Retina (tissue), 1 donor: ENCODE results near the gene ZNF641.
"Not testable (repeated sequence)": the region's sequence is repeated elsewhere in the genome, so short reads cannot be mapped to it uniquely, and the experiment has no call there.

Experiments used
- DNase-seq: peaks from one replicate; pipeline ENCODE4 v3.0.0-alpha.2; 2016

The ZNF641 gene

DNA sequence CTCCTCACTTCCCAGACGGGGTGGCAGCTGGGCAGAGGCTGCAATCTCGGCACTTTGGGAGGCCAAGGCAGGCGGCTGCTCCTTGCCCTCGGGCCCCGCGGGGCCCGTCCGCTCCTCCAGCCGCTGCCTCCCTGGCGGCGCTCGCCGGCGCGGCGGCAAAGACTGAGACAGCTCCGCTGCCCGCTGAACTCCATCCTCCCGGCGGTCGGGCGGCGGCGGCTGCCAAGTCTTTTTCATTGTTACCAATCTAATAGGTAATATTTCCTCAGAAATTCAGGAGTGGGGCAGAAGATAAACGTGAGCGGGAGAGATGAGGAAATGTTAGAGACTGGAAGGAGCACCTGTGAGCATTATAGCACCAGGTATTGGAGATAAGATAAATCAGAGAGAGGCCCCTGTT lies 17.0 kb downstream of the ZNF641 start:
- not testable (repeated sequence) for DNase-seq

DNA sequence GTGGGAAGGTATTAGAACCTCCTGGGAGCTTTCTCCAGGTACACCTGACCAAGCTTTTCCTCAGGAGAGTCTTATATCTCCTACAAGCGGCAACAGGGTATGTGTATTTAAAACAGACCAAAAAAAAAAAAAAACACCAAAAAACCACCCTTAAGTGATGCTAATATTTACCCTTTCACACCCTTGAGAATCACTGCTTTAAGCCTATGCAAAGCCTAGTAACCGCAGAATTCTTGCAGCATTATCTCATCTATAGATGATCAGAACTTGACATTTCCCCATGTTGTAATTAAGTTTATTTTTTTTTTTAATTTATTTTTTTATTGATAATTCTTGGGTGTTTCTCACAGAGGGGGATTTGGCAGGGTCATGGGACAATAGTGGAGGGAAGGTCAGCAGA lies 19.3 kb downstream of the ZNF641 start:
- no peak for DNase-seq

DNA sequence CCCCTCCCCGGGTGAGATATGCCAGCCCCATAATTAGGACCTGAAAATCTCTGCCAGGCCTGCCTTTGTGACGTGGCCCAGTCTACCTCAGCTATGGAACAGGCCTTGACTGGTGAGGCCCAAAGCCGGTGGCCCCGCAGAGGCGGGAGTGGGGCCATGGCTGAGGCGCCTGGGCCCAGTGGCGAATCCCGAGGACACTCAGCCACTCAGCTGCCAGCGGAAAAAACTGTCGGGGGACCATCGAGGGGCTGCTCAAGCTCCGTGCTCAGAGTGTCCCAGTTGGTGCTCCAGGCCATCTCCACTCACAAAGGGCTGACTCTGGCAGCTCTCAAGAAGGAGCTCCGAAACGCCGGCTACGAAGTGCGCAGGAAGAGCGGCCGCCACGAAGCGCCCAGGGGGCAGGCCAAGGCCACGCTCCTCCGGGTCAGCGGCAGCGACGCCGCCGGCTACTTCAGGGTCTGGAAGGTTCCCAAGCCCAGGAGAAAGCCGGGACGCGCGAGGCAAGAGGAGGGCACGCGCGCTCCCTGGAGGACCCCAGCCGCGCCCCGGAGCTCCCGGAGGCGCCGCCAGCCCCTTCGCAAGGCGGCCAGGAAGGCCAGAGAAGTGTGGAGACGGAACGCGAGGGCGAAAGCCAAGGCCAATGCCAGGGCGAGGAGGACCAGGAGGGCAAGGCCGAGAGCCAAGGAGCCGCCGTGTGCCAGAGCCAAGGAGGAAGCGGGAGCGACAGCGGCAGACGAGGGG lies 21.4 kb downstream of the ZNF641 start:
- no peak for DNase-seq

DNA sequence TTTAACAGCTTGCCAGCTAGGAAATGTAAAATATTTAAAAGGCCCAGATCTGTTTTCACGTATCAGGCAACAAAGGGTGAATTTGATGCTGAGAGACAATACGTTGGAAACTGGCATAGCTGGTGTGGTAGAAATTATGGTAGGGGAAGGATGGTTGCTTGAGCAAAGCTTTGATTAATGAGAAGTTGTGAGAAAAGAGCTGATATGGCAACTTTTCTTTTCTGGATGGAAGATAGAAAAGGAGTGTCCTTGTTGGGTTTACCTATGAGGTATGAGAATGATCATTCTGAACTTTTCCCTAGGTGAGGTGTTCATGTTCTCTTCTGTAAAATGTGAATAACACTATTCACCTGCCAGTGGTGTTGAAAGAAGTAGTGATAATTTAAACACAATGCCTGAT lies 34.2 kb downstream of the ZNF641 start:
- no peak for DNase-seq

DNA sequence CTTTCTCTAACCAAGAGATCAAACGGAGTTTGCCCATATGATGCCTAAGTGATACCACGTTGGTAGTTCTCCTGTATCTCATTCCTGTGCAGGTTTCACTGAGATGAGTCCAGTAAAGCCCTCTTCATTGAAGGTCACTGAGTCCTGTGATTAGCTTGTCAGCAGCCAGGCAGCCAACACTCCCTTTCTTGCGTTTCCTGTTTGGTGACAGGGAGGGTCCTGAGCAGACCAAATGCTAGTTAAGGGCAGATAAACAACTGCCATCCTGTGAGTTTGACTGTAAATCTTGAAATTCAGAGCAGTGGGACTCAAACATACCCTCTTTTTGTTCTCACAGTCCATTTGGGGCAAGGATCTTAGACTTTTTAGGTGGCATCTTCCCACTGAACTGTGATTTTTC lies 39.4 kb downstream of the ZNF641 start:
- DNase-seq: no peak

DNA sequence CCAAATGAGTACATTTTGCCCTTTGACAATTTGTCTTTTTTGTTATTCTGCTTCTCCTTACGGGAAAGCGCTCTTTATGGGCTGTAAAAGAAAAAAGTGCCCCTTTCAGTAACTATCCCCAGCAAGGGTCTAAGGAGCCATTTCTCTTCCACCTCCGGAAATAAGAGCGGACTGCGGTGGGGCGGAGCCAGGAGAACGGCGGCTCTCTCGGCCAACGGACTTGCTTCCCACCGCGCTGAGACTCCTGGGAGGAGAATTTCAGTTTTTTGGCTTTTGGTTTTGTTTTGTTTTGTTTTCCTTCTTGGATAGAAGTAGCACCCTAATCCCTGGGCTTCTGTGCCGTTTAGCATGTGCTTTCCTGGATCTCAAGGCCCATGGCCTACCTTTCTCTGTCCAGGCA lies 43.5 kb downstream of the ZNF641 start:
- no peak for DNase-seq

DNA sequence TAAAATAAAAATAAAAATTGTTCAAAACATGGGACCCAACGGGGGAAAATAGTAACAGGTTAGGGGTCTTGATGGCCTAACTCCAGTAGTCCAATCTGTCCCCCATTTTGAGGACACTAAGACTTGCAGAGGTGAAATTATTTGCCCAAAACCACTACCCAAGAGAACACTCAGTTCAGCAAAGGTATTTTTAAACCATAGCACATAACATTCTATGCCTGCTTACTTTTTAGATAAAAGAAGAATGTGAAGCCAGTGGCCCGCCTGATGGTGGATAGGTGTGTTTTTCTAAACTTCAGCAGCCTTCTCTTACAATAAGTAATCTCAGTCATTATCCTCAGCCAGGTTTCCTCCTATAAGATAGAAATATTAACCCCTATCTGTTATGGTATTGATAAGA lies 45.5 kb downstream of the ZNF641 start:
- DNase-seq: no peak

DNA sequence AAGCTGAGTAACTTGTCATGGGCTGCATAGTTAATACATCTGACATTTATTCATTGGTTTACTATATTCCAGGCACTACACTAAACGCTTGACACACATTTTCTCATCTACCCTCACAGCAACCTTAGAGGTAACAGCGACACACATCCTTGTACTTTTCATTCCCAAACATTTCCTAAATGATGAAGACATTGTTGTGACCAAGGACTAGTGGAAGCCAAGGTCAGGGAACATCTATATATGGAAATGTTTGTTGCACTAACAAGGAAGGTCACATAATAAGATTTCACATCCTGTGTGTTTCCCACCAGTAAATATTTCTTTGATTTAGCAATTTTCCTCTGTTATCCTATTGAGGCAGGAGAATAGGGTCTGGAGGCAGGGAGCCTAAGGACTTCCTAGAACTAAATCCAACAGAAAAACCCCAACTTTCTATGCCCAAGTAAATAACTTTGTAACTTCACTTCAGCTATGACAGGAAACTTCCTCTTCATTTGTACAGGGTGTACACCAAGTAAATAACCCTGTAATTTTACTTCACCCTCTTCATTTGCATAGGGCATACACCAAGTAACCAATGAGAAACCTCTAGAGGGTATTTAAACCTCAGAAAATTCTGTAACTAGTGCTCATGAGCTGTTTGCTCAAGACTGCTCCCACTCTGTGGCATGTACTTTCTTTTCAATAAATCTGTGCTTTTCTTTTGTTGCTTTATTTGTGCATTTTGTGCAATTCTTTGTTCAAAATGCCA lies 48.4 kb downstream of the ZNF641 start:
- DNase-seq: no peak

DNA sequence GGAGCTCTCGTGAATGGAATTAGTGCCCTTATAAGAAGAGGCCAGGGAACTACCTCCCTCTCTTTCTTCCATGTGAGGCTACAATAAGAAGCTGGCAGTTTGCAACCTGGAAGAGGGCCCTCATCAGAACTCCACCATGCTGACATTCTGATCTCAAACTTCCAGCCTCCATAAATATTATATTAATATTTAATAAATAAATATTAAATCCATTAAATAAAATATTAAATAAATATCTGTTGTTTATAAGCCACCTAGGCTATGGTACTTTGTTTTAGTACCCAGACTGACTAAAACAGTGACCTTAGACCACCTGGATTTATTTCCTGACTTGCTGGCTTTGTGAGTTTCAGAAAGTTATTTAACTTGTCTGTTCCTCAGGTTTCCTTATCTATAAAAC lies 49.9 kb downstream of the ZNF641 start:
- DNase-seq: no peak

DNA sequence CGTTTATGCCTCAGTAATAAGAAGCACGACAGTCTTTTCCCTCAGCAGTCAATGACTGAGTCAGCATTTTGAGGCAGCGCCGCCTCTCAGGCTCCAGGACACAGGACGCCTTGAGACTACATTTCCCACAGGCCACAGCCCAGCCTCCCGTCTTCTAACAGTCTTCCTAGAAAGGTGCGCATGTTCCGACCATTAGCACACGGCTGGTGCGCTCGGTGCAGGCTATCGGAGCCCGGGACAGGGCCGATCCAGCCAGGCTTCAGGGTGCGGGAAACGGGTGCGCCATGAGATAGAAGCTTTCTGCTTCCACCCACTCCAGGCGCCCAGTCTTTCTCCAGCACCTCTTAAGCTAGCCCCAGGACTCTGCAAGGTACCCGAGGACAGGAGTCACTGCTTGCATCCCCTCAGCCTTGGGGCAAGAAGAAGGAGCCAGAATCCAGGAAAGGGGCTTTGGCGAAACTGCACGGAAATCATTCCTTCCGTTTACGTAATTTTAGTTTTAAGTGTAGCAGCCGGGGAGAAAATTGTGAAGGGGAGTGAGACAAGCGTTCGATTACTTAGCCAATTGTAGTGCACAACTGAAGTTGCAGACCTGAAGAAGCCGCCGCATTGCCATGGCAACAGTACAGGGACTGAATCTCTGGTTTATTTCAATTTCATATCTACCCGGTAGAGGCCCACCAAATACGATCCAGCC lies 54.0 kb downstream of the ZNF641 start:
- peak; percentile 88 for DNase-seq

DNA sequence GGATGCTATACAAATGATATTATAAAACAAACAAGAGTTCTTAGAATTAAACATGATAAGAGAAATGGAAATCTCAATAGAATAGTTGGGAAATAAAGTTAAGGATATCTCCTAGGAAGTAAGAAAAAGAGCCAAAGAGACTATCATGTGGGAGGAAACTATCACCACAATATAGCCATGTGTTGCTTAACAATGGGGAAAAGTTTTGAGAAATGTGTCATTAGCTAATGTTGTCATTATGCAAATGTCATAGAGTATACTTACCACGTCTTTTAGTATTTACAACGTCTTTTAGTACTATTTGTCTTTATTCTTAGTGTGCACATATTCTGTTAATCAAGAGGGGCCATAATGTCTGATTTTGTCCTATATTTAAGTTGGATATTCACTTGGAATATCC lies 58.7 kb downstream of the ZNF641 start:
- DNase-seq: no peak

DNA sequence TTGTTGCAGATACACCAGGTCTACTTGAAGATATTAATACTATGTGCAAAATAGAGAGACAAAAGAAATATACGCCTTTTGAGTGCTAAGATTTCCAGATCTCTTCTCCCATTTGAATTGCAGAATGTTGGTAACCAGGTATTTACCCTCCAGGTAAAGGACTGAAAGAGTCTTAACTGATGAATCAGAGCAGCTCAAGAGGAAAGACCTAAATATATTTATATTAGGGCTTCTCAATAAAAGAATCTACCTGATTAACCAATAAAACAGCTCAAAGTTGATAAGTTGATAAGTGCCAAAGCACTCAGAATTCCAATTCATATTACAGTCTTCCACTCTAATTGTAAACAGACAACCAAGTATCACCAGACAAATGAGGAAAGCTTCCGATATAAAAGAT lies 59.2 kb downstream of the ZNF641 start:
- no peak for DNase-seq

DNA sequence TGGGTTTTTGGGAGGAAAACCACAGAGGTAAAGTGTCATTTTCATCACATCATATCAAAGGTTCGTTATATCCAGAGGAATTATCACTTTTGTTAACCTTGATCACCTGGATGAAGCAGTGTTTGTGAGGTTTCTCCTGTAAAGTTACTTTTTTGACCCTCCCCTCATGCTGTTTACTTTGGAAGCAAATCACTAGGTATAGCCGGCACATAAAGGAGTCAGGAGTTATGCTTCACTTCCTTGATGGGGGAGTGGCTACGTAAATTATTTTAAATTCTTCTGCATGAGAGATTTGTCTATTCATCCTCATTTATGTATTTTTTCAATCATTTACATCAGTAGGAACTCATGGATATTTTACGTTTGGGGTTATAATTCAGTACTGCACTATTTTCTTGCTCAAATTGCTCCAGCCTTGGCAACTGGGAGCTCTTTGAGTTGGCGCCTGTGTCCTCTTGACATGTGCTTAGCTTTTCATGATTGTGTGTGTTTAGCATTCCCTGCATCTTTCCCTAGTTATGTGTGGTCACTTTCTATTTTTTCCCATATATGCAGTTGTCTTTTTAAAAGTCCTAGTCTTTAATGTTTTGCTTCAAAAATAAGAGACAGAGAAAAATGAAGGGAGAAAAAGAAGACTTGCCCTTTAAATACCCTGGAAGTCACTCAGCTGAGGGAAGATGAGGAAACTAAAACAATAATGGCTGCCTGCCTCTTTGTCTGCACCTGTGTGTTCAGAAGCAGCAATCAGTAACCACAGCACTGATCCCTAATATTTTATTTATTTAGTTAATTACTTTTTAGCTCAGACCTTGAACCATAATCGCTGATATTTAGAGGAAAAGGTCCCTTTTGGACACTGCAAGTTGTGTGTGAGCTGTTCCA lies 62.1 kb downstream of the ZNF641 start:
- no peak for DNase-seq
